HL-60 (cell line): ENCODE data around the gene RELL1.

ENCODE experiments used
- DNase-seq, 2 experiments: peaks; one replicate each; pipeline ENCODE4 v3.0.0-alpha.2; 2010 to 2020; ENCODE audit warnings: low read depth in 1 of 2, low spot score in 1 of 2
- H3K27ac ChIP-seq: fragments of 250-450 bp; sonication (Bioruptor Pico); replicated peaks from 2 replicates; pipeline ENCODE4 v1.5.1; 2020; ENCODE audit warnings: mild to moderate bottlenecking, moderate library complexity
- H3K27me3 ChIP-seq: fragments of 250-450 bp; sonication (Bioruptor Pico); 2 replicates; pipeline ENCODE4 v1.5.1; 2021; ENCODE audit warnings: mild to moderate bottlenecking, moderate library complexity; ENCODE audit not compliant: insufficient read depth, poor library complexity, severe bottlenecking
- H3K4me3 ChIP-seq: replicated peaks from 2 replicates; pipeline ENCODE4 v1.5.1; 2011; ENCODE audit warnings: mild to moderate bottlenecking, control low read depth, low read length; ENCODE audit not compliant: insufficient read depth
- CTCF ChIP-seq: IDR thresholded peaks from one replicate; pipeline ENCODE4 v1.5.1; 2011; ENCODE audit warnings: low read length, control low read depth, inconsistent platforms; ENCODE audit not compliant: insufficient read depth
- GABPA ChIP-seq: IDR thresholded peaks from 2 replicates; pipeline ENCODE4 v1.6.1; 2012; ENCODE audit warnings: low read depth
- POLR2AphosphoS5 ChIP-seq: IDR thresholded peaks from 2 replicates; pipeline ENCODE4 v1.6.1; 2012; ENCODE audit warnings: low read depth
- SPI1 ChIP-seq: IDR thresholded peaks from 2 replicates; pipeline ENCODE4 v1.6.1; 2012; ENCODE audit warnings: low read depth, mild to moderate bottlenecking, borderline replicate concordance
- TF ChIP-seq, protein P1 (sequence below): IDR thresholded peaks from 2 replicates; pipeline ENCODE4 v1.6.1; 2012; ENCODE audit warnings: low read depth; ENCODE audit not compliant: insufficient replicate concordance

Gene RELL1

DNA sequence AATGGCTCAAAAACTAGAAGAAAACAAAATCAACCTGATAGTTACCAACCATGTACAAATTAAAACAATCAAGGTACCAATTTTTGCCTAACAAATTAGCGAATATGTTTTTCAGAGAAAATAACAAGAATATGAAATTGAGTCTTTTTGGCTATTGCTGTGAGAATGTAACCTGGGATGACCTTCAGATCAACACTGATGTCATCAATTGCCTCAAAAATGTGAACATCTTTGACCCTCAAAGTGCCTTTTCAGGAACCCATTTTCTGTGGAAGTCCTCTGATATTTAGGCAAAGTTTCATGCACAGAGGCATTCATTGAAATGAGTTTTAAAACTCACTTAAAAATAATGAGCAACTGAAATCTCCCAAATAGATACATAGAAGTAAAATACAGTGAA lies 6.1 kb downstream of the RELL1 start:
- Histone ChIP-seq H3K27me3 (no peaks in the 10 kb centered on the region), H3K4me3 (no peak overlapping the region), H3K27ac (no peak overlapping the region)
- DNase-seq: no peak
- TF ChIP-seq GABPA: no peak
- no peak for TF ChIP-seq SPI1
- TF ChIP-seq POLR2AphosphoS5: no peak
- no peak for TF ChIP-seq CTCF
- TF ChIP-seq, protein P1, sequence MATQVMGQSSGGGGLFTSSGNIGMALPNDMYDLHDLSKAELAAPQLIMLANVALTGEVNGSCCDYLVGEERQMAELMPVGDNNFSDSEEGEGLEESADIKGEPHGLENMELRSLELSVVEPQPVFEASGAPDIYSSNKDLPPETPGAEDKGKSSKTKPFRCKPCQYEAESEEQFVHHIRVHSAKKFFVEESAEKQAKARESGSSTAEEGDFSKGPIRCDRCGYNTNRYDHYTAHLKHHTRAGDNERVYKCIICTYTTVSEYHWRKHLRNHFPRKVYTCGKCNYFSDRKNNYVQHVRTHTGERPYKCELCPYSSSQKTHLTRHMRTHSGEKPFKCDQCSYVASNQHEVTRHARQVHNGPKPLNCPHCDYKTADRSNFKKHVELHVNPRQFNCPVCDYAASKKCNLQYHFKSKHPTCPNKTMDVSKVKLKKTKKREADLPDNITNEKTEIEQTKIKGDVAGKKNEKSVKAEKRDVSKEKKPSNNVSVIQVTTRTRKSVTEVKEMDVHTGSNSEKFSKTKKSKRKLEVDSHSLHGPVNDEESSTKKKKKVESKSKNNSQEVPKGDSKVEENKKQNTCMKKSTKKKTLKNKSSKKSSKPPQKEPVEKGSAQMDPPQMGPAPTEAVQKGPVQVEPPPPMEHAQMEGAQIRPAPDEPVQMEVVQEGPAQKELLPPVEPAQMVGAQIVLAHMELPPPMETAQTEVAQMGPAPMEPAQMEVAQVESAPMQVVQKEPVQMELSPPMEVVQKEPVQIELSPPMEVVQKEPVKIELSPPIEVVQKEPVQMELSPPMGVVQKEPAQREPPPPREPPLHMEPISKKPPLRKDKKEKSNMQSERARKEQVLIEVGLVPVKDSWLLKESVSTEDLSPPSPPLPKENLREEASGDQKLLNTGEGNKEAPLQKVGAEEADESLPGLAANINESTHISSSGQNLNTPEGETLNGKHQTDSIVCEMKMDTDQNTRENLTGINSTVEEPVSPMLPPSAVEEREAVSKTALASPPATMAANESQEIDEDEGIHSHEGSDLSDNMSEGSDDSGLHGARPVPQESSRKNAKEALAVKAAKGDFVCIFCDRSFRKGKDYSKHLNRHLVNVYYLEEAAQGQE: no peak

DNA sequence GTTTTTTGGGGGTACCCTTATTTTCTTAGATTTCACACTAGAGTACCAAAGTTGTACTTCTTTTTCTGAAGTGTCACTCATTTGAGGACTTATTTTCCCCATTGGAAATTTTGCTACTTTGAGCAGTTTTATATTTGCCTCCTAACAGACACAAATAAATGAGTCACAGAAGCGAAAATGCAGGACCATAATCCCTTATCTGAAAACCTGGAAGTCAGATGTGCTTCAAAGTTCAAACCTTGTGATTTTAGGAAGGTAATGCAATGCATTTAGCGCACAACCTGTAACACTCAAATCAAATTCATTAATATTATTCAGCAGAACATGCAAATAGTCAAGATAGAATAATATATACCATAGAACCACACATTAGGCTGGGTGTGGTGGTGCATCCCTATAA lies 6.9 kb downstream of the RELL1 start:
- H3K27ac ChIP-seq: no peak overlapping the region
- TF ChIP-seq, protein P1: no peak
- TF ChIP-seq GABPA: no peak
- no peak for TF ChIP-seq POLR2AphosphoS5
- TF ChIP-seq SPI1: no peak
- TF ChIP-seq CTCF: no peak
- no peak for DNase-seq
- no peak overlapping the region for H3K4me3 ChIP-seq
- H3K27me3 ChIP-seq: no peaks in the 10 kb centered on the region

- Histone ChIP-seq H3K27ac (no peak overlapping the region), H3K4me3 (no peak overlapping the region), H3K27me3 (no peaks in the 10 kb centered on the region)
- TF ChIP-seq, protein P1: no peak
- TF ChIP-seq POLR2AphosphoS5 (no peak), CTCF (no peak), SPI1 (no peak), GABPA (no peak)
- no peak for DNase-seq
These were observed 7.6 kb downstream of the RELL1 start for GRCh38 chr4:37678624-37679023.
